ENCODE results near the gene RAB4B.

The RAB4B gene

GRCh38 chr19:40739030-40739839, 38.8 kb upstream of the RAB4B start:
- no peak for DNase-seq (ENCODE audit: low read depth, low spot score)
- no peak for TF ChIP-seq CTCF (IDR thresholded peaks at IDR 0.05; ENCODE audit: low read depth, low read length)
- no peak overlapping the region for H3K4me3 ChIP-seq (ENCODE audit: low read depth, low read length)
- in situ Hi-C loops (cut with HindIII; ENCODE audit: low sequenced_read_pairs) = no loop called here

GRCh38 chr19:40739871-40740703, 38.0 kb upstream of the RAB4B start:
- in situ Hi-C loops (cut with HindIII; ENCODE audit: low sequenced_read_pairs) = no loop called here
- no peak overlapping the region for H3K4me3 ChIP-seq (ENCODE audit: low read depth, low read length)
- no peak for TF ChIP-seq CTCF (IDR thresholded peaks at IDR 0.05; ENCODE audit: low read depth, low read length)
- no peak for DNase-seq (ENCODE audit: low read depth, low spot score)

GRCh38 chr19:40740747-40741146, 37.3 kb upstream of the RAB4B start:
- no peak for TF ChIP-seq CTCF (IDR thresholded peaks at IDR 0.05; ENCODE audit: low read depth, low read length)
- in situ Hi-C loops (cut with HindIII; ENCODE audit: low sequenced_read_pairs) = no loop called here
- no peak for DNase-seq (ENCODE audit: low read depth, low spot score)

DNA sequence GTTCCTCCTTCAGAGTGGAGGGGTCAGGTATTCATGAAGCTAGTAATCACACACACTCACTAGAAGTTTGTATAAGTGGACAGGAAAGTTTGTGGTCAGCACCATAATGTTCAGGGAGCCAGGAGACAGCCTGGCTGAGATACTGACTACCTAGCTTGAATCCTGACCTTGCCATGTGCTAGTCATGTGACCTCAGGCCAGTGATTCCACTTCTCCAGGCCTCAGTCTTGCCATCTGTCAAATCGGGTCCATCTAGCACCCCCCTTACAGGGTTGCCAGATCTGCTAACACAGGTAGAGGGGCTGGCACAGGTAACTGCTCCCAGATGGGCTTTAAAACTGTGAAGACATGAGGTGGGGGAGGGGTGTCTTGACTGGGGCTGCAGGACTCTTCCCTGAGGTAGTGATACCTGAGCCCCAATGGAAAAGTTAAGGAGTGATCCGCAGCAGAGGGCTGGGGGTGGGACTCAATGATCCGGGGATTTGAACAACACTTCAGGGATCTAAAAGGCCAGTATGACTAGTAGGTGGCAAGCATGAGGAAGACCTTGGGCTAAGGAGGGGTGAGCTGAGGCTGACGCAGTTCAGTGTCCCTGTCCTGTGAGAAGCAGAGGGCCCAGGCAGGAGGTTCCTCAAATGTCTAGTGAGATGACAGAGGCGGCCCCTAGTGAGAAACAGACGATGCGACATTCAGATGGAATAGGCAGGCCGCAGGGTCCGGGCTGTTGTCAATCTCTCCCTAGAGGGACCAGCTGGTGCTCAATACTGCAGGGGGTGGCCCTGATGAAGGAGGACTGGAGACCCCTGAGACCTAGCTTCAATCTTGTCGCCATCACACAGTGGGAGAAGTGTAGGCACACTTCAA, 36.3 kb upstream of the RAB4B start:
- in situ Hi-C loops (cut with HindIII; ENCODE audit: low sequenced_read_pairs) = no loop called here
- no peak for DNase-seq (ENCODE audit: low read depth, low spot score)
- no peak for TF ChIP-seq CTCF (IDR thresholded peaks at IDR 0.05; ENCODE audit: low read depth, low read length)
- no peak overlapping the region for H3K4me3 ChIP-seq (ENCODE audit: low read depth, low read length)

More at GRCh38 chr19:40740747-40741146, 37.3 kb upstream of the RAB4B start:
- no peak overlapping the region for H3K4me3 ChIP-seq (ENCODE audit: low read depth, low read length)

DNA sequence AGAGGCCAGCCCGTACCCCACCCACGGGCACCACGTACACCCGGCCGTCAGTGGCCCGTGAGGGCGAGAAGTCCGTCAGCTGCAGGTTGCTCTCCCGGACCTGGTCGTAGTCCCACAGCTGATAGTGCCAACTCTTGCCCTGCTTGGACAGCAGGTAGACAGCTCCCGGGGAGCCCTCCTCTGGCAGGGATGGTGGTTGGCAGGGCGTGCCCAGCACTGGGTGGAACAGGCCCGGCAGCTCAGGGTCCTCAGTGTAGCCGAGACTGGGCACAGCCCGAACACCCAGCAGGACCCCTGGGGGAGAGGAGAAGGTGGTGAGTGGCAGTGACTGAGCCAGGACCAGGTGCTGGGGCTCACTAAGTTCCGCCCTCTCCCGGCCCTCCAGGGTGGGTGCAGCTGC, 35.6 kb upstream of the RAB4B start:
- DNase-seq (ENCODE audit: low read depth, low spot score) = no peak
- no peak for TF ChIP-seq CTCF (IDR thresholded peaks at IDR 0.05; ENCODE audit: low read depth, low read length)
- in situ Hi-C loops (cut with HindIII; ENCODE audit: low sequenced_read_pairs) = no loop called here
- H3K4me3 ChIP-seq (ENCODE audit: low read depth, low read length) = no peak overlapping the region

DNA sequence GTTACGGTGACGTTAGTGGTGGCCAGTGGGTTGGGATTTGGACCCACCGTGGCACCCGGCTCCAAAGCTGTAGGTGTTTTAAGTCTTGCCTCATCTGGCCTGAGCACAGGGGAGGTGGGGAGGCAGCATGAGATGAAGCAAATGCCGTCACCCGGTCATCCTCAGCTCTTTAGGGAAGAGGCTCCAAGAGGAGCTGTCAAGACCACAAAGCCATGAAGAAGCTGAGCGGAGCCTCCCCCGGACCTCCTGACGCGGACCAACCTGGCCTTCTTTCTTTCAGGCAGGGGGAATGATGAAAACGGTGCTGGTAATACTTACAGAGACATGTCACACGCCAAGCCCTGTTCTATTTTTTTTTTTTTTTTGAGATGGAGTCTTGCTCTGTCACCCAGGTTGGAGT, 35.2 kb upstream of the RAB4B start:
- in situ Hi-C loops (cut with HindIII; ENCODE audit: low sequenced_read_pairs) = no loop called here
- no peak for DNase-seq (ENCODE audit: low read depth, low spot score)
- TF ChIP-seq CTCF (IDR thresholded peaks at IDR 0.05; ENCODE audit: low read depth, low read length) = no peak
- no peak overlapping the region for H3K4me3 ChIP-seq (ENCODE audit: low read depth, low read length)

Measured in astrocyte of the spinal cord (primary cell).